ENCODE results near the gene CIZ1.

GRCh38 chr9:128175102-128175563, 16.2 kb downstream of the CIZ1 start:
- TF ChIP-seq CTCF (IDR thresholded peaks at IDR 0.05) (no peak), POLR2A (IDR thresholded peaks at IDR 0.05) (no peak)
